SU-DHL-6 (cell line): Measurements from ENCODE around the gene PYROXD2.
"Not testable (repeated sequence)": the region's sequence is repeated elsewhere in the genome, so short reads cannot be mapped to it uniquely, and the experiment has no call there.

Experiments used
- EZH2phosphoT487 ChIP-seq: fragments of 200-600 bp; sonication (generic), shearing (Covaris generic); conservative IDR thresholded peaks from 2 replicates; pipeline ENCODE4 v1.6.1; 2018; ENCODE audit warnings: mild to moderate bottlenecking, antibody characterized with exemption, low read length, moderate library complexity, mixed read lengths
- TF ChIP-seq, protein P1 (sequence below): fragments of 200-600 bp; sonication (generic); IDR thresholded peaks from one replicate; pipeline ENCODE4 v1.5.1; 2017; ENCODE audit warnings: antibody characterized with exemption, mild to moderate bottlenecking, low read length, moderate library complexity; ENCODE audit not compliant: insufficient read depth, poor library complexity, severe bottlenecking

DNA sequence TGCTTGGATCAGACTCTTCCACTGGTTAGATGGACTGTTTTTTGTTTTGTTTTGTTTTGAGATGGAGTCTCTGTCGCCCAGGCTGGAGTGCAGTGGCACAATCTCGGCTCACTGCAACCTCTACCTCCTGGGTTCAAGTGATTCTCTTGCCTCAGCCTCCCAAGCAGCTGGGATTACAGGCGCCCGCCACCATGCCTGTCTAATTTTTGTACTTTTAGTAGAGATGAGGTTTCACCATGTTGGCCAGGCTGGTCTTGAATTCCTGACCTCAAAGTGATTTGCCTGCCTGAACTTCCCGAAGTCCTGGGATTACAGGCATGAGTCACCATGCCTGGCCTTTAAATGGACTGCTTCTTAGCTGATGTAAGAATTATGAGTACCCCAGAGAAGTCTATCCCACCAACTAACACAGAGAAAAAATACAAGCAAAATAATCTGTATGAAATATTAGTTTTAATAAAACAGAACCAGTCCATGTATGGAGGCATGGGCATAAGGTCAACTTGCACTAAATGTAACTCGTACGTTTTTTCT is 31.8 kb downstream of the PYROXD2 start:
- TF ChIP-seq, protein P1, sequence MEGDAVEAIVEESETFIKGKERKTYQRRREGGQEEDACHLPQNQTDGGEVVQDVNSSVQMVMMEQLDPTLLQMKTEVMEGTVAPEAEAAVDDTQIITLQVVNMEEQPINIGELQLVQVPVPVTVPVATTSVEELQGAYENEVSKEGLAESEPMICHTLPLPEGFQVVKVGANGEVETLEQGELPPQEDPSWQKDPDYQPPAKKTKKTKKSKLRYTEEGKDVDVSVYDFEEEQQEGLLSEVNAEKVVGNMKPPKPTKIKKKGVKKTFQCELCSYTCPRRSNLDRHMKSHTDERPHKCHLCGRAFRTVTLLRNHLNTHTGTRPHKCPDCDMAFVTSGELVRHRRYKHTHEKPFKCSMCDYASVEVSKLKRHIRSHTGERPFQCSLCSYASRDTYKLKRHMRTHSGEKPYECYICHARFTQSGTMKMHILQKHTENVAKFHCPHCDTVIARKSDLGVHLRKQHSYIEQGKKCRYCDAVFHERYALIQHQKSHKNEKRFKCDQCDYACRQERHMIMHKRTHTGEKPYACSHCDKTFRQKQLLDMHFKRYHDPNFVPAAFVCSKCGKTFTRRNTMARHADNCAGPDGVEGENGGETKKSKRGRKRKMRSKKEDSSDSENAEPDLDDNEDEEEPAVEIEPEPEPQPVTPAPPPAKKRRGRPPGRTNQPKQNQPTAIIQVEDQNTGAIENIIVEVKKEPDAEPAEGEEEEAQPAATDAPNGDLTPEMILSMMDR: not testable (repeated sequence)
- TF ChIP-seq EZH2phosphoT487: not testable (repeated sequence)
